ENCODE measurements around the gene SNAPC4.

SNAPC4 gene

DNA sequence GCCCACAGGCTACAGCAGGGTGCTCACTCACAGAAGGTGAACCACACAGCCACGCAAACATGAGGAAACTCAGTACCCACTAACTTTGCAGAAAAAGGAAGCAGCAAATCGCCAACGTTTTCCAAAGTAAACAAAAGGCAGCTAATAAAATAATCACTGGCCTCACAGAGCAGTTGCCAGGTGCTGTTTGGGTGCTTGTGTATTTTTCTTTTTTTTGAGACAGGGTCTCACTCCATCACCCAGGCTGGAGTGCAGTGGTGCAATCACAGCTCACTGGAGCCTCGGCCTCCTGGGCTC, 3.8 kb downstream of the SNAPC4 start:
- no peak overlapping the region for H3K4me2 ChIP-seq (ENCODE audit: insufficient read depth, low read length, poor library complexity, severe bottlenecking)
- H3K27me3 ChIP-seq (ENCODE audit: control insufficient read depth in 3 of 3, insufficient read depth in 3 of 3, low read depth in 1 of 3, low read length in 3 of 3), result no peaks in the 10 kb centered on the region
- no CpG with 5 or more reads among the region's 4 CpGs for WGBS, 2 donors (ENCODE audit: extremely low coverage in 2 of 2, insufficient read length in 2 of 2, insufficient replicate concordance in 1 of 2)
- H3K9me3 ChIP-seq (replicated peaks in 1 of 2; ENCODE audit: control insufficient read depth in 2 of 2, insufficient read depth in 1 of 2, low read depth in 1 of 2, low read length in 2 of 2), result no peaks in the 10 kb centered on the region
- H3K27ac ChIP-seq (replicated peaks; ENCODE audit: low read length), result no peak overlapping the region
- no peak for DNase-seq (ENCODE audit: low spot score)
- H3K4ac ChIP-seq (ENCODE audit: low read length), result no peak overlapping the region
- H3K4me3 ChIP-seq (ENCODE audit: low read length in 2 of 2), result no peak overlapping the region
- H3K79me1 ChIP-seq (ENCODE audit: low read depth, low read length), result peaks cover 26% of the 10 kb centered on the region
- H2BK15ac ChIP-seq (ENCODE audit: low read length), result no peak overlapping the region
- H3K14ac ChIP-seq (ENCODE audit: low read length), result no peak overlapping the region
- no peak overlapping the region for H3K9ac ChIP-seq (ENCODE audit: low read depth, low read length, poor library complexity)
- no peak overlapping the region for H2AFZ ChIP-seq (ENCODE audit: low read length)
- H4K91ac ChIP-seq (ENCODE audit: low read depth, low read length, poor library complexity), result no peak overlapping the region
- H3K23ac ChIP-seq (ENCODE audit: low read depth, low read length, poor library complexity), result no peak overlapping the region
- H3K18ac ChIP-seq (ENCODE audit: low read length), result no peak overlapping the region
- H2BK12ac ChIP-seq (ENCODE audit: low read length), result no peak overlapping the region
- H3K4me1 ChIP-seq (ENCODE audit: control insufficient read depth in 2 of 2, insufficient read depth in 1 of 2, low read depth in 1 of 2, low read length in 2 of 2), result peaks cover 7 to 15% of the 10 kb centered on the region in 2 donors
- H2AK5ac ChIP-seq (ENCODE audit: low read depth, low read length), result no peak overlapping the region
- H2BK5ac ChIP-seq (ENCODE audit: low read length), result no peak overlapping the region
- no peak overlapping the region for H4K8ac ChIP-seq (ENCODE audit: low read depth, low read length)
- peaks cover 54 to 76% of the 10 kb centered on the region in 2 donors for H3K36me3 ChIP-seq (replicated peaks in 1 of 2; ENCODE audit: control insufficient read depth in 2 of 2, insufficient read depth in 2 of 2, low read length in 2 of 2)
- H2BK120ac ChIP-seq (ENCODE audit: low read depth, low read length), result no peak overlapping the region

DNA sequence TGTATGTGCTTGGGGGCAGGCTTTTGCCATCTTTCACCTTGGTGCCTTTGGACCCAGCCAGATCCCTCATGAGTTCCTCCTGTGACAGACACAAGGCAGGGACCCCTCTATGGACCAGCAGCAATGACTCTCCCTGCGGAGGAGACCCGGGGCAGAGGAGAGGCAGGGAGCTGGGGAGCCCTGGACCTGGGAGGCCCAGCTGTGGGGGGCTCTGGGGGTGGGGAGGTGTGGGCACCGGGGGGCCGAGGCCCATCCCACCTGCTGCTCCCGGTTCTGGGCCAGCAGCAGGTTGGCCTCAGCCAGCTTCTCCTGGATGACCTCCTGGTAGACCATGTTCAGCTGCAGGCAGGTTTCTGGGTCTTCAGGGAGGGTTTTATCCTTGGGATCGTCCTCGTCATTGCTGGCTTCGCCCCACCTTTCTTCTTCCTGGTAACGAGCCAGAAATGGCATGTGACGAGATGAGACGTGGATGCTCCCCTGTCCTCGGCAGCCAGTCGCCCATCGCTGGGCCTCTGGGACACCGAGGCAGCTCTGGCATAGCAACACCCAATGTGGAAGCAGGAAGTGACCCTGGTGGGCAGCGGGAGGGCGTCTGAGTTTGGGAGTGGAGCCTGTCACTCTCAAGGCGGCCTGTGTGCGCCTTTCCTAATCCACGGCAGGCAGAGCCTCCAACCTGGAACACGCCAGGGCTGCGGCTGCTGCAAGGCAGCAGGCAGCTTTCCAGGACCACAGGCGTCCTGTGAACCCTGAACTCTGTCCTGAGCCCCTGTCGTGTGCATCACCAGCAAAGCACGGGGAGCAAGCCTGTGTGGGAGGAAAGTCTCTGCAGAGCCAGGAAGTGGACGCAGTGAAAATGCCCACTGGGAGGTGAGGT, 4.4 kb downstream of the SNAPC4 start:
- Histone ChIP-seq H2AFZ (ENCODE audit: low read length) (no peak overlapping the region), H2BK12ac (ENCODE audit: low read length) (no peak overlapping the region), H3K36me3 (replicated peaks in 1 of 2; ENCODE audit: control insufficient read depth in 2 of 2, insufficient read depth in 2 of 2, low read length in 2 of 2) (peaks cover 54 to 79% of the 10 kb centered on the region in 2 donors), H3K27ac (replicated peaks; ENCODE audit: low read length) (no peak overlapping the region), H3K4me1 (ENCODE audit: control insufficient read depth in 2 of 2, insufficient read depth in 1 of 2, low read depth in 1 of 2, low read length in 2 of 2) (peaks cover 7 to 15% of the 10 kb centered on the region in 2 donors), H2BK120ac (ENCODE audit: low read depth, low read length) (no peak overlapping the region), H3K23ac (ENCODE audit: low read depth, low read length, poor library complexity) (no peak overlapping the region), H3K9ac (ENCODE audit: low read depth, low read length, poor library complexity) (no peak overlapping the region), H4K91ac (ENCODE audit: low read depth, low read length, poor library complexity) (no peak overlapping the region), H2BK5ac (ENCODE audit: low read length) (no peak overlapping the region), H3K79me1 (ENCODE audit: low read depth, low read length) (peaks cover 26% of the 10 kb centered on the region), H3K4me3 (ENCODE audit: low read length in 2 of 2) (no peak overlapping the region), H3K9me3 (replicated peaks in 1 of 2; ENCODE audit: control insufficient read depth in 2 of 2, insufficient read depth in 1 of 2, low read depth in 1 of 2, low read length in 2 of 2) (no peaks in the 10 kb centered on the region), H4K8ac (ENCODE audit: low read depth, low read length) (no peak overlapping the region), H3K14ac (ENCODE audit: low read length) (no peak overlapping the region), H2BK15ac (ENCODE audit: low read length) (no peak overlapping the region), H2AK5ac (ENCODE audit: low read depth, low read length) (no peak overlapping the region), H3K27me3 (ENCODE audit: control insufficient read depth in 3 of 3, insufficient read depth in 3 of 3, low read depth in 1 of 3, low read length in 3 of 3) (no peaks in the 10 kb centered on the region), H3K4me2 (ENCODE audit: insufficient read depth, low read length, poor library complexity, severe bottlenecking) (no peak overlapping the region), H3K4ac (ENCODE audit: low read length) (no peak overlapping the region), H3K18ac (ENCODE audit: low read length) (no peak overlapping the region)
- no peak for DNase-seq (ENCODE audit: low spot score)
- WGBS, 2 donors (ENCODE audit: extremely low coverage in 2 of 2, insufficient read length in 2 of 2, insufficient replicate concordance in 1 of 2), result no CpG with 5 or more reads among the region's 26 CpGs

DNA sequence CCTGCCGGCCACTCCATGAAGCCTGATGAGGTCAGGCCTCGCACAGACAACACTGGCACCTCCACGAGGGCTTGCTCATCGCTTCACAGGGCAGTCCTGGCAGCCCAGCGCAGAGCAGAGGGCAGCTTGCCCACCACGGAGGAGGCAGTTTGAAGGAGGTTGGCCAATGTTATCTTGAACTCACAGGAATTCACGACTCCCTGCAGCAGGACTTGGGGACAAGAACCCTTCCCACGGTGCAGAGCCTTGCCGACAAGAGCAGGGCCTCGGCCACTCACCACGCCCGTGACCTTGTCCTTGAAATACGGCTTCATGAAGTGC, 5.0 kb downstream of the SNAPC4 start:
- peaks cover 55 to 83% of the 10 kb centered on the region in 2 donors for H3K36me3 ChIP-seq (replicated peaks in 1 of 2; ENCODE audit: control insufficient read depth in 2 of 2, insufficient read depth in 2 of 2, low read length in 2 of 2)
- no peak overlapping the region for H4K91ac ChIP-seq (ENCODE audit: low read depth, low read length, poor library complexity)
- peak overlapping the region; percentile 37 for H3K9ac ChIP-seq (ENCODE audit: low read depth, low read length, poor library complexity)
- H3K4ac ChIP-seq (ENCODE audit: low read length), result no peak overlapping the region
- H2BK15ac ChIP-seq (ENCODE audit: low read length), result no peak overlapping the region
- H2BK5ac ChIP-seq (ENCODE audit: low read length), result peak overlapping the region; percentile 44
- H4K8ac ChIP-seq (ENCODE audit: low read depth, low read length), result no peak overlapping the region
- peaks cover 4 to 12% of the 10 kb centered on the region in 2 donors for H3K4me1 ChIP-seq (ENCODE audit: control insufficient read depth in 2 of 2, insufficient read depth in 1 of 2, low read depth in 1 of 2, low read length in 2 of 2)
- H3K18ac ChIP-seq (ENCODE audit: low read length), result no peak overlapping the region
- no peaks in the 10 kb centered on the region for H3K27me3 ChIP-seq (ENCODE audit: control insufficient read depth in 3 of 3, insufficient read depth in 3 of 3, low read depth in 1 of 3, low read length in 3 of 3)
- H3K14ac ChIP-seq (ENCODE audit: low read length), result no peak overlapping the region
- H3K4me3 ChIP-seq (ENCODE audit: low read length in 2 of 2), result no peak overlapping the region
- no peak overlapping the region for H3K4me2 ChIP-seq (ENCODE audit: insufficient read depth, low read length, poor library complexity, severe bottlenecking)
- H3K23ac ChIP-seq (ENCODE audit: low read depth, low read length, poor library complexity), result peak overlapping the region; percentile 8
- H2AFZ ChIP-seq (ENCODE audit: low read length), result no peak overlapping the region
- DNase-seq (ENCODE audit: low spot score), result no peak
- H2AK5ac ChIP-seq (ENCODE audit: low read depth, low read length), result no peak overlapping the region
- no peak overlapping the region for H2BK12ac ChIP-seq (ENCODE audit: low read length)
- no CpG with 5 or more reads among the region's 13 CpGs for WGBS, 2 donors (ENCODE audit: extremely low coverage in 2 of 2, insufficient read length in 2 of 2, insufficient replicate concordance in 1 of 2)
- no peaks in the 10 kb centered on the region for H3K9me3 ChIP-seq (replicated peaks in 1 of 2; ENCODE audit: control insufficient read depth in 2 of 2, insufficient read depth in 1 of 2, low read depth in 1 of 2, low read length in 2 of 2)
- no peak overlapping the region for H3K27ac ChIP-seq (replicated peaks; ENCODE audit: low read length)
- H3K79me1 ChIP-seq (ENCODE audit: low read depth, low read length), result peaks cover 24% of the 10 kb centered on the region
- H2BK120ac ChIP-seq (ENCODE audit: low read depth, low read length), result no peak overlapping the region

DNA sequence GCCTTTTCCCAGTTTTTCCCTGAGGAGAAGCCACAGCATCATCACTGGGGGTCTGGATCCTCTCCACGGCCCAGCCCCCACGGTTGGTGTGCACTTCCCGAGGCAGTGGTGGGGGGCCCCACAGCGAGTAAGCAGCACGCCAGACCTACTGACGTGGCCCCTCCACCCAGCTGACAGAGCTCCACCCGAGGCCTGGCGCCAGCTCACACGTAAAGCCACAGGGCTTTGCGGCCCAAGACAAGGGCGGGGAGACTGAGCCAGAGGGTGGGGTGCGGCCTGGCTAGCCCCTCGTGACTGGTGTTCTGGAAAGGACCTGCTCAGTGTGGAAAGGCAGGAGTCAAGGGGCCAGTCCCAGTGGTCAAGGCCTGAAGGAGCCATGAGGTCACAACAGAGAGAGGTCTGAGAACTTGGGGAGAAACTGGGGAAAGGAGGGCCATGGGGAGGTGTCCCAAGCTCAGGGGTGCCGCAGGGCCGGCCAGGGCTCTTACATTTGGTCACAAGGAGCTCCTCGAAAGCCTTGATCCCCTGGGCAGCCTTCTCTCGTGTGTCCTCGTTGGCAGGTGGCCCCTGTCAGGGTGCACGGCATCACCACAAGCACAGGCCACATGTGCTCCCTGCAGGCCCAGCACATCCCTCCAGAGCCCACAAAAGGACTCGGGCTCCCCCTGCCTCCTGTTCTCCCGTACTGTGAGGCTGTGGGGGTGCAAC, 5.5 kb downstream of the SNAPC4 start:
- no peak overlapping the region for H3K4ac ChIP-seq (ENCODE audit: low read length)
- H3K14ac ChIP-seq (ENCODE audit: low read length), result no peak overlapping the region
- no peaks in the 10 kb centered on the region for H3K27me3 ChIP-seq (ENCODE audit: control insufficient read depth in 3 of 3, insufficient read depth in 3 of 3, low read depth in 1 of 3, low read length in 3 of 3)
- no peak overlapping the region for H3K18ac ChIP-seq (ENCODE audit: low read length)
- H2BK5ac ChIP-seq (ENCODE audit: low read length), result peak overlapping the region; percentile 44
- no peak overlapping the region for H2BK15ac ChIP-seq (ENCODE audit: low read length)
- no peak overlapping the region for H4K91ac ChIP-seq (ENCODE audit: low read depth, low read length, poor library complexity)
- WGBS, 2 donors (ENCODE audit: extremely low coverage in 2 of 2, insufficient read length in 2 of 2, insufficient replicate concordance in 1 of 2), result no CpG with 5 or more reads among the region's 21 CpGs
- peak overlapping the region; percentile 8 for H3K23ac ChIP-seq (ENCODE audit: low read depth, low read length, poor library complexity)
- H4K8ac ChIP-seq (ENCODE audit: low read depth, low read length), result no peak overlapping the region
- H3K27ac ChIP-seq (replicated peaks; ENCODE audit: low read length), result no peak overlapping the region
- DNase-seq (ENCODE audit: low spot score), result no peak
- no peaks in the 10 kb centered on the region for H3K9me3 ChIP-seq (replicated peaks in 1 of 2; ENCODE audit: control insufficient read depth in 2 of 2, insufficient read depth in 1 of 2, low read depth in 1 of 2, low read length in 2 of 2)
- no peak overlapping the region for H2BK120ac ChIP-seq (ENCODE audit: low read depth, low read length)
- peaks cover 59 to 88% of the 10 kb centered on the region in 2 donors for H3K36me3 ChIP-seq (replicated peaks in 1 of 2; ENCODE audit: control insufficient read depth in 2 of 2, insufficient read depth in 2 of 2, low read length in 2 of 2)
- H2BK12ac ChIP-seq (ENCODE audit: low read length), result no peak overlapping the region
- H3K79me1 ChIP-seq (ENCODE audit: low read depth, low read length), result peaks cover 19% of the 10 kb centered on the region
- no peak overlapping the region for H3K4me3 ChIP-seq (ENCODE audit: low read length in 2 of 2)
- no peak overlapping the region for H3K4me2 ChIP-seq (ENCODE audit: insufficient read depth, low read length, poor library complexity, severe bottlenecking)
- H3K4me1 ChIP-seq (ENCODE audit: control insufficient read depth in 2 of 2, insufficient read depth in 1 of 2, low read depth in 1 of 2, low read length in 2 of 2), result peaks cover 3 to 10% of the 10 kb centered on the region in 2 donors
- peak overlapping the region; percentile 37 for H3K9ac ChIP-seq (ENCODE audit: low read depth, low read length, poor library complexity)
- no peak overlapping the region for H2AK5ac ChIP-seq (ENCODE audit: low read depth, low read length)
- no peak overlapping the region for H2AFZ ChIP-seq (ENCODE audit: low read length)

All from neuronal stem cell (in vitro differentiated cells).